PC-3 (cell line): Measurements from ENCODE around the gene FER1L5.

ENCODE experiments used
- CTCF ChIP-seq: fragments of 300-600 bp; sonication (generic); conservative IDR thresholded peaks from 2 replicates; pipeline ENCODE4 v1.5.1; 2017; ENCODE audit warnings: antibody characterized with exemption, low read depth, mild to moderate bottlenecking, low read length
- EZH2 ChIP-seq: fragments of 300-600 bp; sonication (generic); IDR thresholded peaks from one replicate; pipeline ENCODE4 v1.6.1; 2017; ENCODE audit warnings: antibody characterized with exemption, mild to moderate bottlenecking, low read length; ENCODE audit not compliant: unreplicated experiment

DNA sequence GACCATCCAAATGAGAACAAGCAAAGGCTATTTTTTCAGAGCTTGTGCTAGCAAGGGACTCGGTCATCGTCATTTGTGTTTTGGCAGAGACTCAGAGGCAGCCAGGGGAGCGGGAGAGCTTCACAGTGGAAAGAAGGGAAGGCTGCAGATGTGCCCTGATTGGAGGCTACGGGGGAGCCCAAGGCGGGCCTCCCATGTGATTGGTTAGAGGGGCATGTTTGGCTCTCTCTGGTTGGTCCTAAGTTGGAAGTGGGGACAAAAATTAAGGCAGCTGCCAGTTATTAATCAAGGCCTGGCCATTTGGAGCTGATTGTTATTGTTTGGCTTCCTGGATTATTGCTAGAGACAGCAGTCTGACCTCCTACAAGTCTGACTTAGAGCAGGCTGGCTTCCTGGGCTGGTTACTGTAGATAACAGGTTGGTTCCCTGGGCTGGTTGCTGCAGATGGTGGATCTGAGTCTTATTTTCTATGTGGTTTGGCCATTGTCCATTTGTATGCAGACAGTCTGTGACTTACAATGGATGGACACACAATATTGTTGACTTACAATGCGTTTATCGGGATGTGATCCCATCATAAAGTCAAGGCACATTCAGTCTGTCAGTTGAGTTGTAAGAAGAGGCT, 5.9 kb downstream of the FER1L5 start:
- TF ChIP-seq CTCF: no peak
- no peak for TF ChIP-seq EZH2
